AG10803 (cell line): ENCODE data around the gene ENTREP3.

ENCODE experiments used
- DNase-seq: peaks from one replicate; pipeline ENCODE4 v3.0.0; 2010; ENCODE audit warnings: low read depth
- H3K4me3 ChIP-seq: 2 replicates; pipeline ENCODE4 v1.5.1; 2011; ENCODE audit warnings: mild to moderate bottlenecking, low read length, control low read depth
- CTCF ChIP-seq: conservative IDR thresholded peaks from 2 replicates; pipeline ENCODE4 v1.5.1; 2011; ENCODE audit warnings: mild to moderate bottlenecking, low read length, control low read depth, inconsistent platforms

ENTREP3 gene

GRCh38 chr1:155200920-155201319 is 54.4 kb downstream of the ENTREP3 start:
- no peak for TF ChIP-seq CTCF
- H3K4me3 ChIP-seq = no peak overlapping the region
- no peak for DNase-seq

GRCh38 chr1:155199792-155200191 is 55.5 kb downstream of the ENTREP3 start:
- no peak for TF ChIP-seq CTCF
- no peak overlapping the region for H3K4me3 ChIP-seq
- no peak for DNase-seq

GRCh38 chr1:155198547-155198906 is 56.8 kb downstream of the ENTREP3 start:
- no peak for DNase-seq
- H3K4me3 ChIP-seq = no peak overlapping the region
- no peak for TF ChIP-seq CTCF

- no peak for TF ChIP-seq CTCF
- H3K4me3 ChIP-seq = no peak overlapping the region
- DNase-seq = no peak
These were observed 57.3 kb downstream of the ENTREP3 start for GRCh38 chr1:155197901-155198546.
